B cell (primary cell): ENCODE data around the gene CHPF2. TPM values are rescaled to one million over a fixed set of nuclear protein-coding genes. Genes with fewer than 3 reads are reported as not detected.

Source experiments
- ATAC-seq: fragments of 200-7000 bp; cut with Tn5 transposase; one replicate; pipeline ENCODE4 v1.10.0; 2021; ENCODE audit warnings: low read depth, mild to moderate bottlenecking, moderate number of reproducible peaks, moderate library complexity
- CTCF ChIA-PET: fragments of 350-600 bp; sonication (Branson Sonifier 250); formaldehyde crosslinking; loops from one replicate; lab custom pipeline; 2021; ENCODE audit warnings: antibody characterized with exemption, inconsistent platforms; lab: Charles Lee
- POLR2A ChIA-PET: fragments of 350-600 bp; sonication (Branson Sonifier 250); formaldehyde crosslinking; loops from one replicate; lab custom pipeline; 2021; ENCODE audit warnings: antibody characterized with exemption; lab: Charles Lee
- DNase-seq: peaks from one replicate; pipeline ENCODE4 v3.0.0; 2013
- H2AFZ ChIP-seq: 2 replicates; pipeline ENCODE4 v1.6.1; 2012; ENCODE audit warnings: mild to moderate bottlenecking, low read depth, low read length; ENCODE audit not compliant: insufficient read depth, poor library complexity, severe bottlenecking
- H3K27ac ChIP-seq, 2 donors: 1 replicate in 1 of 2; 2 replicates in 1 of 2; pipeline ENCODE4 v1.5.1; 2012 to 2013; ENCODE audit warnings: low read length in 2 of 2, mild to moderate bottlenecking in 2 of 2, moderate library complexity in 1 of 2
- H3K27me3 ChIP-seq, 4 experiments: fragments of 200-600 bp in 1 of 4; sonication (generic) in 1 of 4; replicated peaks in 1 of 4; 1 replicate in 2 of 4; 2 replicates in 2 of 4; pipeline versions ENCODE4 v1.6.1 to v1.7.0; 2013 to 2016; ENCODE audit warnings: low read length in 3 of 4, mild to moderate bottlenecking in 2 of 4, mixed read lengths in 1 of 4, moderate library complexity in 1 of 4; ENCODE audit not compliant: insufficient read depth in 4 of 4, control insufficient read depth in 3 of 4; ENCODE audit errors: control extremely low read depth in 1 of 4
- H3K36me3 ChIP-seq, 2 experiments: replicated peaks in 1 of 2; 1 replicate in 1 of 2; 2 replicates in 1 of 2; pipeline versions ENCODE4 v1.6.1 to v1.7.1; 2013; ENCODE audit warnings: low read length in 1 of 2; ENCODE audit not compliant: insufficient read depth in 2 of 2, control insufficient read depth in 1 of 2; ENCODE audit errors: control extremely low read depth in 1 of 2, extremely low read depth in 1 of 2
- H3K4me1 ChIP-seq, 2 donors: fragments of 200-600 bp in 1 of 2; sonication (generic) in 1 of 2; 1 replicate in 1 of 2; 2 replicates in 1 of 2; pipeline versions ENCODE4 v1.5.1 to v1.6.1; 2013 to 2017; ENCODE audit warnings: low read length in 2 of 2; ENCODE audit not compliant: control insufficient read depth in 2 of 2, insufficient read depth in 2 of 2
- H3K4me2 ChIP-seq: replicated peaks from 2 replicates; pipeline ENCODE3; 2012; ENCODE audit warnings: mild to moderate bottlenecking, low read depth, low read length; ENCODE audit not compliant: poor library complexity, severe bottlenecking
- H3K4me3 ChIP-seq, 5 experiments: fragments of 200-600 bp in 1 of 5; sonication (generic) in 1 of 5; 1 replicate in 3 of 5; 2 replicates in 2 of 5; pipeline versions ENCODE4 v1.5.1 to v1.7.0; 2011 to 2016; ENCODE audit warnings: low read length in 4 of 5, mild to moderate bottlenecking in 4 of 5, low read depth in 2 of 5, control low read depth in 1 of 5, moderate library complexity in 1 of 5; ENCODE audit not compliant: insufficient read depth in 1 of 5; ENCODE audit errors: control extremely low read depth in 1 of 5, extremely low read depth in 1 of 5
- H3K79me2 ChIP-seq: fragments of 200-600 bp; sonication (generic); one replicate; pipeline ENCODE4 v1.6.0; 2016; ENCODE audit warnings: low read length; ENCODE audit not compliant: control insufficient read depth, insufficient read depth
- H3K9ac ChIP-seq: fragments of 200-600 bp; sonication (generic); 2 replicates; pipeline ENCODE4 v1.6.1; 2017; ENCODE audit warnings: mild to moderate bottlenecking, low read length, moderate library complexity
- H3K9me3 ChIP-seq, 3 donors: one replicate each; pipeline versions ENCODE4 v1.6.1 to v1.7.1; 2013; ENCODE audit warnings: low read length in 2 of 3; ENCODE audit not compliant: control insufficient read depth in 2 of 3, insufficient read depth in 1 of 3; ENCODE audit errors: control extremely low read depth in 1 of 3
- H4K20me1 ChIP-seq: 2 replicates; pipeline ENCODE4 v1.6.0; 2012; ENCODE audit warnings: mild to moderate bottlenecking, low read length; ENCODE audit not compliant: insufficient read depth, control insufficient read depth, poor library complexity, severe bottlenecking
- H3K27ac Mint-ChIP-seq: one replicate; pipeline ENCODE4 v1.8.0; 2021; ENCODE audit warnings: mixed read lengths
- H3K27me3 Mint-ChIP-seq: one replicate; pipeline ENCODE4 v1.8.0; 2021; ENCODE audit warnings: mixed read lengths
- H3K4me1 Mint-ChIP-seq: one replicate; pipeline ENCODE4 v1.8.0; 2021; ENCODE audit warnings: mixed read lengths
- H3K4me3 Mint-ChIP-seq: one replicate; pipeline ENCODE4 v1.8.0; 2021; ENCODE audit warnings: mixed read lengths
- H3K9me3 Mint-ChIP-seq: one replicate; pipeline ENCODE4 v1.8.0; 2022; ENCODE audit warnings: mixed read lengths; ENCODE audit not compliant: insufficient read depth
- CTCF ChIP-seq: fragments of 200-600 bp; IDR thresholded peaks from one replicate; pipeline ENCODE4 v1.8.0; 2022; ENCODE audit warnings: antibody characterized with exemption, mild to moderate bottlenecking
- EZH2 ChIP-seq: IDR thresholded peaks from 2 replicates; pipeline ENCODE4 v1.6.1; 2012; ENCODE audit warnings: borderline replicate concordance, low read depth, mild to moderate bottlenecking, moderate library complexity, low read length; ENCODE audit not compliant: insufficient read depth, poor library complexity, severe bottlenecking
- WGBS: methylation state at CpG from one replicate; pipeline ENCODE4 v1.1.5; 2013; ENCODE audit warnings: missing lambda C conversion rate; ENCODE audit not compliant: insufficient coverage; 5-methylcytosine and 5-hydroxymethylcytosine counted together
- intact Hi-C: fragments of 100-400 bp; cut with micrococcal nuclease; formaldehyde crosslinking; loops from one replicate; pipeline ENCODE4 v1.10.0; 2022
- polyA minus RNA-seq: library from RNA; depleted of rRNA, polyadenylated mRNA; stranded (reverse); fragments of >200 nt; gene quantifications from 2 replicates; pipeline ENCODE4 v1.2.3, GENCODE V29; 2012
- polyA plus RNA-seq: library from polyadenylated mRNA; depleted of rRNA; stranded (reverse); fragments of >200 nt; gene quantifications from 2 replicates; pipeline ENCODE4 v1.2.3, GENCODE V29; 2012
- total RNA-seq, 2 donors: library from RNA; stranded (reverse); fragments of 120-200 nt in 1 of 2; gene quantifications; 1 replicate in 1 of 2; 2 replicates in 1 of 2; pipeline versions ENCODE4 v1.2.3 to v1.2.4, GENCODE V29; 2013 to 2022

Gene CHPF2, protein sequence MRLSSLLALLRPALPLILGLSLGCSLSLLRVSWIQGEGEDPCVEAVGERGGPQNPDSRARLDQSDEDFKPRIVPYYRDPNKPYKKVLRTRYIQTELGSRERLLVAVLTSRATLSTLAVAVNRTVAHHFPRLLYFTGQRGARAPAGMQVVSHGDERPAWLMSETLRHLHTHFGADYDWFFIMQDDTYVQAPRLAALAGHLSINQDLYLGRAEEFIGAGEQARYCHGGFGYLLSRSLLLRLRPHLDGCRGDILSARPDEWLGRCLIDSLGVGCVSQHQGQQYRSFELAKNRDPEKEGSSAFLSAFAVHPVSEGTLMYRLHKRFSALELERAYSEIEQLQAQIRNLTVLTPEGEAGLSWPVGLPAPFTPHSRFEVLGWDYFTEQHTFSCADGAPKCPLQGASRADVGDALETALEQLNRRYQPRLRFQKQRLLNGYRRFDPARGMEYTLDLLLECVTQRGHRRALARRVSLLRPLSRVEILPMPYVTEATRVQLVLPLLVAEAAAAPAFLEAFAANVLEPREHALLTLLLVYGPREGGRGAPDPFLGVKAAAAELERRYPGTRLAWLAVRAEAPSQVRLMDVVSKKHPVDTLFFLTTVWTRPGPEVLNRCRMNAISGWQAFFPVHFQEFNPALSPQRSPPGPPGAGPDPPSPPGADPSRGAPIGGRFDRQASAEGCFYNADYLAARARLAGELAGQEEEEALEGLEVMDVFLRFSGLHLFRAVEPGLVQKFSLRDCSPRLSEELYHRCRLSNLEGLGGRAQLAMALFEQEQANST
- total RNA-seq, result 39.4 and 44.0 TPM in 2 replicates
- 24.9 TPM for total RNA-seq (2013)
- polyA plus RNA-seq, result 28.8 and 39.9 TPM in 2 replicates
- 46.0 and 54.4 TPM in 2 replicates for polyA minus RNA-seq

GRCh38 chr7:151232091-151232916 lies at the start of gene CHPF2:
TSS of gene CHPF2 (plus strand) at chr7:151232483. CDS start at chr7:151234012, 1,529 bp downstream.
- Histone ChIP-seq H3K27me3 (no peaks in the 10 kb centered on the region), H3K27ac (peak within 1 kb of the TSS; percentile 53 to 68), H2AFZ (peak within 1 kb of the TSS; percentile 86), H3K4me1 (peaks cover 22 to 30% of the 10 kb centered on the region in 2 donors), H3K36me3 (peaks cover 0 to 20% of the 10 kb centered on the region in 2 experiments), H3K79me2 (peaks cover 33% of the 10 kb centered on the region), H3K4me3 (peak within 1 kb of the TSS; percentile 64 to 96 (median 93)), H3K4me2 (peak within 1 kb of the TSS; percentile 99), H3K9ac (peak within 1 kb of the TSS; percentile 93), H3K9me3 (no peaks in the 10 kb centered on the region), H4K20me1 (peaks cover 28% of the 10 kb centered on the region)
- WGBS, result 1% methylated on average over 79 of the region's 79 CpGs
- peak; percentile 91 for DNase-seq
- H3K4me1 Mint-ChIP-seq, result peaks cover 43% of the 10 kb centered on the region
- no peak for TF ChIP-seq CTCF
- no peak for TF ChIP-seq EZH2
- POLR2A ChIA-PET, result interaction anchor here (0.5 to 1.4 kb wide), 4 partner anchors 10 to 1697 kb away, joined by 3 to 8 read pairs (median 4); no protein-coding TSS in a partner anchor
- H3K4me3 Mint-ChIP-seq, result peak within 1 kb of the TSS; percentile 99
- ATAC-seq, result peak; percentile 94
- CTCF ChIA-PET, result interaction anchor here (0.7 to 1.4 kb wide), 3 partner anchors 12 to 83 kb away, joined by 3 to 6 read pairs (median 4); no protein-coding TSS in a partner anchor
- H3K27me3 Mint-ChIP-seq, result no peaks in the 10 kb centered on the region
- peak within 1 kb of the TSS; percentile 97 for H3K27ac Mint-ChIP-seq
- H3K9me3 Mint-ChIP-seq, result no peaks in the 10 kb centered on the region
- intact Hi-C loops, result loop anchor here (1.0 to 2.0 kb wide), 3 partner anchors 13 to 204 kb away; partner anchors contain the start of gene ABCB8
